Right renal cortex interstitium (tissue), 3 donors: ENCODE measurements around the gene CKB. TPM values are rescaled to one million over a fixed set of nuclear protein-coding genes. Genes with fewer than 3 reads are reported as not detected.

Experiments
- DNase-seq, 3 donors: peaks; one replicate each; pipeline ENCODE4 v3.0.0-alpha.2; 2013; ENCODE audit warnings: low read depth in 3 of 3, low spot score in 2 of 3
- polyA plus RNA-seq, 3 donors: library from polyadenylated mRNA; unstranded; fragments of 120-200 nt; gene quantifications; one replicate each; pipeline ENCODE4 v1.2.1, GENCODE V29; 2013; ENCODE audit not compliant: insufficient read length in 3 of 3

CKB gene
- polyA plus RNA-seq, 3 donors, result 98.8 to 122 (median 118) TPM

DNA sequence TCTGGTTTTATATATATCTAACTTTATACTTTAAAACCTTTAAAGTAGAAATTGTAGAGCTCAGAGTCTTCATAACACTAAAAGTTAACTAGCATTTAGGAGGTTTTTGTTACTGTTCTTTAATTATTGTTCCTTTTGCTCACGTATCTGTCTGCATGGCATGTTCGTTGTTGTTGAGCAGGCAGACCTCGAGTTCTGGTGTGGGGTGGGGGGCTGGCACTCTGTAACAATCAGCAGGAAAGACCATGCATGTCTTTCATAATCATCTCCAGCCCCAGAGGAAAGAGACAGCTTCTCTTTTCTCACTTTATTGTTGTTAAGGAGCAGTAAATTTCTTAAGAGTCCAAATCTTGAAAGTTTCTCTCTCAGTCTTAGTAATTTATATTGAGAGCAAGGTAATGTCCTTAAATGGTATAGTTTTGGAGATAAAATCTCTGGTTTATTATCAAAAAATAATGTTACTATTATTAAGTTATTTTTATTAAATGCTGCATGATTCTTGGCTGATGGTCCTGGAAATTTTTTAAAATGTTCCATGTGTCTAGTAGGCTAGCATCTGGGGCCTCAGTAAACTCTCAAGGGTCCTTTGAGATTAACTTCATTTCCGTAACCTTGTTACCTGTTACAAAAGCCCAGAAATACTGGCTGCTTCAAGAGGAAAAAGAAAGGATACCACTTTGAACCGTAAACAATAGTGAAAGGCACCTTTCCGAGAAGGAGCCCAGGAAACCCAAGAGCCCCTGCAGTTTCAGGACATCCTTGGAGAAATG is 30.3 kb downstream of the CKB start:
- no peak for DNase-seq

DNA sequence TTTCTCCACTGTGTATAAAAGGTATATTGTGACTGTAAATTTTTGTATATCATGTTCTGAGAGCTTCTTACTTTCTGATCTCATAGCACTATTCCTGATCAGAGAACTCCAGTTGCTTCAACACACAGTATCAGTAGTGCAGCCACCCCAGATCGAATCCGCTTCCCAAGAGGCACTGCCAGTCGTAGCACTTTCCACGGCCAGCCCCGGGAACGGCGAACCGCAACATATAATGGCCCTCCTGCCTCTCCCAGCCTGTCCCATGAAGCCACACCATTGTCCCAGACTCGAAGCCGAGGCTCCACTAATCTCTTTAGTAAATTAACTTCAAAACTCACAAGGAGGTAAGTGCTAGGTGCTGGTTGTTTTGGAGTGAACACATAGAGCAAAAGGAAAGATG is 30.9 kb downstream of the CKB start:
- no peak for DNase-seq

DNA sequence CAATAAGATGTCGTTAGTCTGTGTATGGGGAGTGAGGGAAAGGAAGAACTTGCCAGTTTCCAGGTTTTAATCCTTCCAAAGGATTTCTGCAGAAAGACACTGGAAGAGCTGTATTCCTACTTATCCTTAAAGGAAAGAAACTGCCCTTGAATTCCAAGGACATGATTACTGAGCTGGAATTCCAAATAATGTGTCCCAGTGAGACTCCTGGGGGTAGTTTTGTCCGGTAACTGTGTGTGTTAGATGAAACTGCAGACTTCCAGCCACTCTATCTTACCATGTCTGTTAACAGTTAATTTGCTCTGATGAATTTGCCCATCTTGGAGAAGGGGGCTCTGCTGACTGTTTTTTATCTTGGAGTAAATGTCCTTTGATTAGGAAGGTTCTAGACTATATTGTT is 33.0 kb downstream of the CKB start:
- no peak for DNase-seq

DNA sequence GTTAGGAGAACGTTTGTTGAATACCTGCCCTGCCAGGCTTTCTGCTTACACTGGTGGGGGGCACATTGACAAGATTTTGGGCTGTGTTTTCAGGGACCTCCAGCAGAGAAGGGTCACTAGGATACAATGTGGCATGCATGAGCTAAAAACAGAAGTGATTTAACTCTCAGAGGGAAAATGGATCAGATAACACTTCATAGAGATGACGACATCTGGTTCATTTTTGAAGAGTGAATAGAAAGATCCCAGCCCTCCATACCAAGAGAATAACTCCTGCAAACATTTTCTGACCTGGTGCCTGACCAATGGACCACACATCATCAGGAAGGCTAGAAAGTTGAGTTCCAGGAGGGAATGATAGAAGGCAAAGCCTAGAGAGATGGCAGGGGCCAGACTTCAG is 33.7 kb downstream of the CKB start:
- no peak for DNase-seq

DNA sequence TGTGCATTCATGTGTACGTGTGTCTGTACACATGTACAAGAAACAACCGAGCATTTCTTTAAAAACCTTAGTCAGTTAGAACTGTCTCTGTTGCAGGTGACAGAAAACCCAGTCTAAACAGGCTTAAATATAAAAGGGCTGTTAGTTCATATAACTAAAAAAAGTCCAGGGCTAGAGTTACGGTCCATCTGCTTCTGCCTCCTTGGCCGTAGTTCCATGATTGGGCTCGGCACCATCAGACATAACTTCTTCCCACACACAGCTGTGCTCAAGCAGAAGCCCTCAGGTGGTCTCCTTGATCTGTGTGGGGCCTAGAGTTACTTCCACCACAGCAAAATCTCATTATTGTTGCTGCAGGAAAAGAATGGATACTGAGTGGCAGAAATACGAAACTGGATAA is 34.6 kb downstream of the CKB start:
- DNase-seq, result no peak

DNA sequence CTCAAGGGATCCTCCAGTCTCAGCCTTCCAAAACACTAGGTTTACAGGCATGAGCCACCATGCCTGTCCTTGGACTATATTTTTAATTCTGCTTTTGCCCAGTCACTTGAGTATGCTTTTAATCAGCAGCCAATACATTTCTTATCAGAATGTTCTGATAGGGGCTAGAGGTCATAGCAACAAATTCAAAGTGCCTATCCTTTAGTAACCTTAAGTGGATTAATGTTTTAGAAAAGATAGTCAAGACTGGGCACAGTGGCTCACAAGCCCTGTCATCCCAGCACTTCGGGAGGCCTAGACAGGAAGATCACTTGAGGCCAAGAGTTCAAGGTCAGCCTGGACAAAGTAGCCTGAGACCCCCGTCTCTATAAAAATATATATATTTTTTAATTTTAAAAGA is 37.1 kb downstream of the CKB start:
- no peak for DNase-seq

DNA sequence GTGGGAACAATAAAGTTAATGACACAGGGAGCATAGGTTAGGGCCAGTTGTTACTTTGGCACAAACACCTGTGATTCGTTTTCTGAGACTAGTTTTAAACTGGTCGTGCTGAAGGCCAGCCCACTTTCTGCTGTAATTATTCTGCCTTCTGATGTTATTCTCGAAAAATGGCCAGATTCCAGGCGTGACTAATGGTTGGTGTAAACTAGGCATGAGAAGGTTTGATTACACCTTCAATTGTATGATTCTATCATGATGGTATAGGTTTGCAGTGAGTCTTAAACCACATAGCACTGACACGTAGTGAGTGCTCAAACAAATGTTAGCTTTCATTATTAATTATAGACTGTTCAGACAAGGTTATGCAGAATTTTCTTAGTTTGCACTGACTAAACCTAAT is 39.0 kb downstream of the CKB start:
- DNase-seq, result peak in 2 of 3 donors; percentile 10 to 13

DNA sequence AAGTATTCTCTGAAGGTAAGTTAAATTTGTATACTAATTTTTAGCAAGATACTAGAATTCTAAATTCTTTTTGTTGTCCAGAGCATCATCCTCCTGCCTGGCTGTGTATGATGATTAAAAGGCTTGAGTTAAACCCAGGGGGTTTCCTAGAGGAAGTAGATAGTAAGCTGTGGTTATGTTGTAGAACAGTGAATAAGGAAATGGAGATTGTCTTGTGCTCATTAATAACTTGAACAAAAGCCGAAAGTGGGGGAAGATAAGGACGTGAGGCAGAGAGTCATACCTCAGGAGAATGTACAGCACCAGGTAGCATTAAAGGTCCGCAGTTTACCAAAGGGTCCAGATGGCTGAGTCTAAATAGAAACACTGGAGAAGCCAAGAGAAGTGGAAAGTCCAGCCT is 42.0 kb downstream of the CKB start:
- no peak for DNase-seq

DNA sequence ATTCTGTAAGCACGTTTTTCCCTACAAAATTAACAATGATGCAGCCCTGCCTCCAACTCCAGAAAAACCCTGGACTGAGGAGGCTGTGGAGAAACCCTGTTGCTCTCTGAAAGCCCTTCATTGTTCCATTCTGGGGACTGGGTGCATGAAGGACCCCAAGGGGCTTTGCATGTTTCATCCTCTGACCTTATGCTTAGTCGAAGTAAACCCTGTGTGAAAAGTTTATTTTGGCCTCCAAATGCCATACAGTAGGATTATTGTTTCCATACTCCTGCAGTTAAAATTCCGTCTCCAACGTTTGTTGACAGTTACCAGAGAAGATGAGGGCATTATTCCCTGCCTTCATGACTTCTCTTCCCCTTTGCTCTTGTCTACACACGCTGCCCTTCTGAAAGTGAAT is 46.0 kb downstream of the CKB start:
- no peak for DNase-seq

DNA sequence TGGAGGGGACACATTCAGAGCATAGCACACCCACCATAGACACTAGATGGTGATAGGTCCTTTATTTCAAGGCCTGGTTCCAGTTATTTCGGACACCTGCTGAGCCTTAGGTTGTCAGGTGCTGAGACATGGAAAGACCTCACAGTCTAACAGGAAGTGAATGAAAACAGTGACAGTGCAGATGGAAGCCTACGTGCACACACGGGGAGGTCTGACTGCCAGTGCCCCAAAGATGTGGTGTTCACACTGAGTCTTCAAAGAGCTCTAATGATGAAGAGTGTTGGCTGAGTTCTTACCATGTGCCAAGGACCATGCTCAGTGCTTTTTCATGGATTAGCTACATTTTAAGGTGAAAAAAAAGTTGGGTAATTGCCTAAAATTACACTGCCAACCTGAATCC is 46.6 kb downstream of the CKB start:
- no peak for DNase-seq

DNA sequence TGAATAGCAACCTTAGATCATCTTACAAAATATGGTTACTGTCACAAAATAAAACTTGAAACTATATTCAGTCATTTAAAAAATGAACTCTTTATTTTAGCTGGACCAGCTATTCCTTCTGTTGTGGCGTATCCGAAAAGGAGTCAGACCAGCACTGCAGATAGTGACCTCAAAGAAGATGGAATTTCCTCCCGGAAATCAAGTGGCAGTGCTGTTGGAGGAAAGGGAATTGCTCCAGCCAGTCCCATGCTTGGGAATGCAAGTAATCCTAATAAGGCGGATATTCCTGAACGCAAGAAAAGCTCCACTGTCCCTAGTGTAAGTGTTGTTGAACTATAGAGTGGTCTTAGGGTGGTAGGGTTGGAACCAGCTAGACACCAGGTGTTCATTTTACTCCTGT is 47.7 kb downstream of the CKB start:
- no peak for DNase-seq

DNA sequence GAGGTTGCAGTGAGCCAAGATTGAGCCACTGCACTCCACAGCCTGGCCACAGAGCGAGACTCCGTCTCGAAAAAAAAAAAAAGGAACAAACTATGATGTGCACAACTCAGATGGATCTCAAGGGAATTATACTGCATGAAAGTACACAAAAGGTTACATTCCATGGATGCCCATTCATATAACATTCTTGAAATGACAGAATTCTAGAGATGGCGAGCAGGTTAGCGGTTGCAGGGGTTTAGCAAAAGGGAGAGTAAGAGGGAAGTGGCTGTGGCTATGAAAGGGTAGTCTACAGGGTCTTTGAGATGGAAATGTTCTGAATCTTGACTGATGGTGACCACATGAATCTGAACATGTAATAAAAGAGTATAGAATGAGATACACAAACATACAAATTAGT is 49.7 kb downstream of the CKB start:
- DNase-seq, result no peak

Other genes with a start within 250 kb of the CKB start
- gene EIF5, start 188.6 kb downstream of the CKB start, polyA plus RNA-seq, result 100 to 1,000 TPM; 258 to 291 (median 266) TPM
- 10 to 100 TPM; 87.3 to 99.0 (median 97.8) TPM for gene MARK3, start 137.4 kb downstream of the CKB start, polyA plus RNA-seq
- gene TRMT61A, start 6.4 kb upstream of the CKB start, polyA plus RNA-seq, result 1 to 10 TPM; 5.7 to 6.8 (median 5.9) TPM
- gene BAG5, start 39.8 kb upstream of the CKB start, polyA plus RNA-seq, result 10 to 100 TPM; 30.7 to 35.8 (median 33.5) TPM
- 10 to 100 TPM; 39.5 to 40.1 (median 39.5) TPM for gene COA8, start 40.1 kb upstream of the CKB start, polyA plus RNA-seq
- gene KLC1, start 106.4 kb upstream of the CKB start, polyA plus RNA-seq, result 10 to 100 TPM; 81.6 to 89.5 (median 85.6) TPM
- 10 to 100 TPM; 11.3 to 13.5 (median 12.2) TPM for gene XRCC3, start 192.6 kb upstream of the CKB start, polyA plus RNA-seq
- gene ZFYVE21, start 193.0 kb upstream of the CKB start, polyA plus RNA-seq, result 10 to 100 TPM; 48.7 to 53.6 (median 49.6) TPM